Neural cell (in vitro differentiated cells): Measurements from ENCODE around the gene INPP5E. TPM values are rescaled to one million over a fixed set of nuclear protein-coding genes. Genes with fewer than 3 reads are reported as not detected.

Experiments used
- H2AFZ ChIP-seq: fragments of 200-600, 300-800 bp; sonication (generic), shearing (Covaris generic); 2 replicates; pipeline ENCODE4 v1.6.0; 2014; ENCODE audit warnings: low read depth, mild to moderate bottlenecking, antibody characterized with exemption, low read length, moderate library complexity
- H3F3A ChIP-seq: fragments of 200-600 bp; shearing (Covaris generic); 2 replicates; pipeline ENCODE4 v1.6.1; 2016; ENCODE audit warnings: mild to moderate bottlenecking, moderate library complexity, mixed read lengths, antibody characterized with exemption, low read length; ENCODE audit not compliant: insufficient read depth, poor library complexity, severe bottlenecking
- H3K27ac ChIP-seq: fragments of 200-600, 300-800 bp; sonication (generic), shearing (Covaris generic); 2 replicates; pipeline ENCODE4 v1.5.1; 2014; ENCODE audit warnings: mild to moderate bottlenecking, low read length, moderate library complexity
- H3K27me3 ChIP-seq: fragments of 300-800, 200-600 bp; sonication (generic), shearing (Covaris generic); 2 replicates; pipeline ENCODE4 v1.6.0; 2014; ENCODE audit warnings: mild to moderate bottlenecking, low read depth, low read length, moderate library complexity; ENCODE audit not compliant: insufficient read depth
- H3K36me3 ChIP-seq: fragments of 300-800, 200-600 bp; sonication (generic), shearing (Covaris generic); 2 replicates; pipeline ENCODE4 v1.5.1; 2014; ENCODE audit warnings: mild to moderate bottlenecking, antibody characterized with exemption, low read length, moderate library complexity; ENCODE audit not compliant: insufficient read depth
- H3K4me2 ChIP-seq: fragments of 300-800, 200-600 bp; sonication (generic), shearing (Covaris generic); 2 replicates; pipeline ENCODE4 v1.6.0; 2014; ENCODE audit warnings: mild to moderate bottlenecking, low read length
- H3K4me3 ChIP-seq: fragments of 300-800, 200-600 bp; sonication (generic), shearing (Covaris generic); 2 replicates; pipeline ENCODE4 v1.5.1; 2014; ENCODE audit warnings: mild to moderate bottlenecking, low read length, moderate library complexity
- H3K79me2 ChIP-seq: fragments of 200-600 bp; shearing (Covaris generic); replicated peaks from 2 replicates; pipeline ENCODE4 v1.6.0; 2014; ENCODE audit warnings: mild to moderate bottlenecking, low read length, moderate library complexity; ENCODE audit not compliant: insufficient read depth
- H3K9ac ChIP-seq: fragments of 300-800, 200-600 bp; sonication (generic), shearing (Covaris generic); 2 replicates; pipeline ENCODE4 v1.6.1; 2016; ENCODE audit warnings: mild to moderate bottlenecking, low read length, mixed read lengths
- H3K9me2 ChIP-seq: fragments of 200-600 bp; shearing (Covaris generic); 2 replicates; pipeline ENCODE4 v1.6.1; 2016; ENCODE audit warnings: mild to moderate bottlenecking, low read length, mixed read lengths; ENCODE audit not compliant: insufficient read depth
- H3K9me3 ChIP-seq: fragments of 200-600, 300-800 bp; sonication (generic), shearing (Covaris generic); 2 replicates; pipeline ENCODE4 v1.6.1; 2016; ENCODE audit warnings: mild to moderate bottlenecking, mixed run types, low read length, moderate library complexity, mixed read lengths
- H4K20me1 ChIP-seq: fragments of 200-600 bp; shearing (Covaris generic); 2 replicates; pipeline ENCODE4 v1.6.1; 2016; ENCODE audit warnings: mild to moderate bottlenecking, mixed run types; ENCODE audit not compliant: insufficient read depth
- CTCF ChIP-seq: fragments of 450-650 bp; IDR thresholded peaks from 2 replicates; pipeline ENCODE4 v1.5.1; 2014; ENCODE audit warnings: antibody characterized with exemption, mild to moderate bottlenecking, moderate library complexity; ENCODE audit not compliant: poor library complexity, severe bottlenecking
- MXI1 ChIP-seq: fragments of 450-650 bp; conservative IDR thresholded peaks from 2 replicates; pipeline ENCODE4 v1.6.1; 2014; ENCODE audit warnings: antibody characterized with exemption, mild to moderate bottlenecking; ENCODE audit not compliant: poor library complexity, severe bottlenecking
- POLR2AphosphoS5 ChIP-seq: IDR thresholded peaks from 2 replicates; pipeline ENCODE4 v1.6.1; 2012
- RAD21 ChIP-seq: fragments of 450-650 bp; conservative IDR thresholded peaks from 2 replicates; pipeline ENCODE4 v1.6.1; 2014; ENCODE audit warnings: antibody characterized with exemption, mild to moderate bottlenecking, moderate library complexity
- SMC3 ChIP-seq: fragments of 450-650 bp; conservative IDR thresholded peaks from 2 replicates; pipeline ENCODE4 v1.6.1; 2014; ENCODE audit warnings: antibody characterized with exemption, mild to moderate bottlenecking, moderate library complexity; ENCODE audit not compliant: poor library complexity
- TAF1 ChIP-seq: IDR thresholded peaks from 2 replicates; pipeline ENCODE4 v1.6.1; 2012; ENCODE audit warnings: low read depth
- polyA minus RNA-seq: library from RNA; depleted of rRNA, polyadenylated mRNA; stranded (reverse); fragments of >200 nt; gene quantifications from 2 replicates; pipeline ENCODE4 v1.2.3, GENCODE V29; 2014
- polyA plus RNA-seq: library from polyadenylated mRNA; depleted of rRNA; stranded (reverse); fragments of >200 nt; gene quantifications from 2 replicates; pipeline ENCODE4 v1.2.3, GENCODE V29; 2014

INPP5E gene
- 17.9 and 24.0 TPM in 2 replicates for polyA plus RNA-seq
- 16.4 and 20.2 TPM in 2 replicates for polyA minus RNA-seq

GRCh38 chr9:136439481-136440408 lies at the start of gene INPP5E:
INPP5E (minus strand) TSS chr9:136439845; CDS start chr9:136439419, 426 bp downstream.
- TF ChIP-seq MXI1 (peak; percentile 57), POLR2AphosphoS5 (peak; percentile 59), SMC3 (no peak), CTCF (peak; percentile 70)
- no peak within 1 kb of the TSS for H3K27ac ChIP-seq
- no peak within 1 kb of the TSS for H2AFZ ChIP-seq
- H4K20me1 ChIP-seq = no peaks in the 10 kb centered on the region
- H3K9me2 ChIP-seq = no peaks in the 10 kb centered on the region
- no peaks in the 10 kb centered on the region for H3K27me3 ChIP-seq
- H3K79me2 ChIP-seq = peaks cover 32% of the 10 kb centered on the region
- H3K4me2 ChIP-seq = peak within 1 kb of the TSS; percentile 73
- peak within 1 kb of the TSS; percentile 79 for H3K9ac ChIP-seq
- no peaks in the 10 kb centered on the region for H3K9me3 ChIP-seq
- H3K36me3 ChIP-seq = no peaks in the 10 kb centered on the region
- peak within 1 kb of the TSS; percentile 96 for H3K4me3 ChIP-seq
- no peaks in the 10 kb centered on the region for H3F3A ChIP-seq

GRCh38 chr9:136488247-136489214 lies 48.9 kb upstream of the INPP5E start:
- no peak overlapping the region for H2AFZ ChIP-seq
- H3K36me3 ChIP-seq = no peaks in the 10 kb centered on the region
- no peaks in the 10 kb centered on the region for H3F3A ChIP-seq
- H3K79me2 ChIP-seq = no peaks in the 10 kb centered on the region
- no peaks in the 10 kb centered on the region for H4K20me1 ChIP-seq
- no peaks in the 10 kb centered on the region for H3K9me2 ChIP-seq
- no peak overlapping the region for H3K4me2 ChIP-seq
- H3K9me3 ChIP-seq = no peaks in the 10 kb centered on the region
- peak; percentile 97 for TF ChIP-seq CTCF
- TF ChIP-seq SMC3 = peak; percentile 99
- TF ChIP-seq MXI1 = peak; percentile 19
- no peak for TF ChIP-seq TAF1
- TF ChIP-seq RAD21 = peak; percentile 96
- H3K27ac ChIP-seq = no peak overlapping the region
- no peak overlapping the region for H3K9ac ChIP-seq
- H3K27me3 ChIP-seq = no peaks in the 10 kb centered on the region
- H3K4me3 ChIP-seq = no peak overlapping the region
